Measurements from ENCODE around the gene RNF213.

GRCh38 chr17:80214878-80215210 is 45.8 kb upstream of the RNF213 start:
- TF ChIP-seq CTCF (conservative IDR thresholded peaks at IDR 0.05 in 1 of 2, IDR thresholded peaks at IDR 0.05 in 1 of 2; ENCODE audit: low read depth in 1 of 2, low read length in 2 of 2) (no peak), EZH2 (IDR thresholded peaks at IDR 0.05; ENCODE audit: low read length, missing control alignments) (no peak)

Measured in fibroblast of lung (primary cell).